H9 (cell line): ENCODE data around the gene ZNF407. TPM values are rescaled to one million over a fixed set of nuclear protein-coding genes. Genes with fewer than 3 reads are reported as not detected.

Experiments used
- DNase-seq: peaks from one replicate; pipeline ENCODE4 v3.0.0-alpha.2; 2017
- H2AFZ ChIP-seq: one replicate; pipeline ENCODE4 v1.6.1; 2013; ENCODE audit warnings: mild to moderate bottlenecking, low read length, control low read depth, moderate library complexity
- H2AK5ac ChIP-seq: 2 replicates; pipeline ENCODE4 v1.6.1; 2013; ENCODE audit warnings: low read length, control low read depth, mixed read lengths; ENCODE audit not compliant: insufficient read length
- H2BK120ac ChIP-seq: one replicate; pipeline ENCODE4 v1.6.1; 2013; ENCODE audit warnings: low read depth, mild to moderate bottlenecking, low read length, control low read depth, inconsistent platforms; ENCODE audit not compliant: poor library complexity, severe bottlenecking
- H2BK12ac ChIP-seq: 2 replicates; pipeline ENCODE4 v1.6.1; 2013; ENCODE audit warnings: low read length, control low read depth, mixed read lengths, low read depth; ENCODE audit not compliant: insufficient read length
- H2BK15ac ChIP-seq: 2 replicates; pipeline ENCODE4 v1.6.1; 2013; ENCODE audit warnings: low read depth, low read length, control low read depth
- H2BK20ac ChIP-seq: one replicate; pipeline ENCODE4 v1.6.1; 2013; ENCODE audit warnings: low read depth, mild to moderate bottlenecking, low read length, control low read depth, inconsistent platforms; ENCODE audit not compliant: poor library complexity, severe bottlenecking
- H2BK5ac ChIP-seq: 2 replicates; pipeline ENCODE4 v1.6.1; 2013; ENCODE audit warnings: low read length, control low read depth, mixed read lengths; ENCODE audit not compliant: insufficient read length
- H3K14ac ChIP-seq: 2 replicates; pipeline ENCODE4 v1.6.1; 2013; ENCODE audit warnings: low read length, control low read depth; ENCODE audit not compliant: insufficient read depth
- H3K18ac ChIP-seq: 2 replicates; pipeline ENCODE4 v1.6.1; 2013; ENCODE audit warnings: low read depth, mild to moderate bottlenecking, mixed read lengths, low read length, control low read depth; ENCODE audit not compliant: insufficient read length
- H3K23ac ChIP-seq: 2 replicates; pipeline ENCODE4 v1.6.1; 2013; ENCODE audit warnings: low read length, control low read depth, mixed read lengths, low read depth; ENCODE audit not compliant: insufficient read length
- H3K23me2 ChIP-seq: 2 replicates; pipeline ENCODE4 v1.6.1; 2013; ENCODE audit warnings: low read depth, mild to moderate bottlenecking, mixed read lengths, low read length, control low read depth; ENCODE audit not compliant: insufficient read length, poor library complexity, severe bottlenecking
- H3K27ac ChIP-seq: 2 replicates; pipeline ENCODE4 v1.5.1; 2013; ENCODE audit warnings: low read length, control low read depth, mixed read lengths, low read depth; ENCODE audit not compliant: insufficient read length
- H3K27me3 ChIP-seq: 2 replicates; pipeline ENCODE4 v1.6.1; 2013; ENCODE audit warnings: low read length, control low read depth, inconsistent platforms; ENCODE audit not compliant: insufficient read depth
- H3K4ac ChIP-seq: 2 replicates; pipeline ENCODE4 v1.6.1; 2013; ENCODE audit warnings: low read depth, mild to moderate bottlenecking, control low read depth, inconsistent platforms, low read length, moderate library complexity
- H3K4me1 ChIP-seq: 2 replicates; pipeline ENCODE4 v1.6.1; 2013; ENCODE audit warnings: low read length, control low read depth, inconsistent platforms; ENCODE audit not compliant: insufficient read depth
- H3K4me2 ChIP-seq: 2 replicates; pipeline ENCODE4 v1.6.1; 2013; ENCODE audit warnings: low read length, control low read depth, mixed read lengths; ENCODE audit not compliant: insufficient read length, insufficient read depth
- H3K56ac ChIP-seq: 2 replicates; pipeline ENCODE4 v1.6.1; 2013; ENCODE audit warnings: low read depth, mild to moderate bottlenecking, mixed read lengths, low read length, control low read depth; ENCODE audit not compliant: insufficient read length
- H3K79me1 ChIP-seq: 2 replicates; pipeline ENCODE4 v1.6.1; 2013; ENCODE audit warnings: low read depth, mild to moderate bottlenecking, moderate library complexity, low read length, control low read depth, inconsistent platforms; ENCODE audit not compliant: insufficient read depth, poor library complexity, severe bottlenecking
- H3K79me2 ChIP-seq: 2 replicates; pipeline ENCODE4 v1.6.1; 2013; ENCODE audit warnings: low read length, control low read depth, inconsistent platforms; ENCODE audit not compliant: insufficient read depth
- H3K9ac ChIP-seq: 2 replicates; pipeline ENCODE4 v1.6.1; 2013; ENCODE audit warnings: low read length, control low read depth, mixed read lengths; ENCODE audit not compliant: insufficient read length; ENCODE audit errors: extremely low read depth
- H3K9me3 ChIP-seq: one replicate; pipeline ENCODE4 v1.6.1; 2013; ENCODE audit warnings: low read depth, low read length, inconsistent platforms; ENCODE audit not compliant: control insufficient read depth
- H3T11ph ChIP-seq: one replicate; pipeline ENCODE4 v1.6.1; 2013; ENCODE audit warnings: mild to moderate bottlenecking, low read length, control low read depth, inconsistent platforms
- H4K20me1 ChIP-seq: one replicate; pipeline ENCODE4 v1.6.1; 2013; ENCODE audit not compliant: control insufficient read depth, insufficient read length, insufficient read depth
- H4K5ac ChIP-seq: 2 replicates; pipeline ENCODE4 v1.6.1; 2013; ENCODE audit warnings: low read depth, mild to moderate bottlenecking, mixed read lengths, low read length, control low read depth; ENCODE audit not compliant: insufficient read length
- H4K8ac ChIP-seq: replicated peaks from 2 replicates; pipeline ENCODE4 v1.6.1; 2013; ENCODE audit warnings: low read length, control low read depth, mixed read lengths, low read depth; ENCODE audit not compliant: insufficient read length
- H4K91ac ChIP-seq: 2 replicates; pipeline ENCODE4 v1.6.1; 2013; ENCODE audit warnings: low read depth, mild to moderate bottlenecking, moderate library complexity, mixed read lengths, low read length, control low read depth; ENCODE audit not compliant: insufficient read length
- H3K27ac Mint-ChIP-seq, 3 experiments: 2 replicates in 2 of 3; 3 replicates in 1 of 3; pipeline ENCODE4 v1.8.0; 2020 to 2021; ENCODE audit warnings: mixed read lengths in 3 of 3, mild to moderate bottlenecking in 1 of 3, moderate library complexity in 1 of 3
- H3K27me3 Mint-ChIP-seq: 2 replicates; pipeline ENCODE4 v1.8.0; 2021; ENCODE audit warnings: low read depth, mild to moderate bottlenecking, moderate library complexity, mixed read lengths
- H3K36me3 Mint-ChIP-seq, 3 experiments: 2 replicates in 2 of 3; 3 replicates in 1 of 3; pipeline ENCODE4 v1.8.0; 2020 to 2021; ENCODE audit warnings: low read depth in 3 of 3, mixed read lengths in 3 of 3; ENCODE audit not compliant: insufficient read depth in 1 of 3
- H3K4me1 Mint-ChIP-seq, 2 experiments: 2 replicates each; pipeline ENCODE4 v1.8.0; 2020; ENCODE audit warnings: mixed read lengths in 2 of 2
- H3K4me3 Mint-ChIP-seq, 2 experiments: 2 replicates in 1 of 2; 3 replicates in 1 of 2; pipeline ENCODE4 v1.8.0; 2020 to 2021; ENCODE audit warnings: mild to moderate bottlenecking in 2 of 2, mixed read lengths in 2 of 2, moderate library complexity in 1 of 2
- H3K9me3 Mint-ChIP-seq, 2 experiments: 2 replicates in 1 of 2; 3 replicates in 1 of 2; pipeline ENCODE4 v1.8.0; 2020; ENCODE audit warnings: mild to moderate bottlenecking in 2 of 2, mixed read lengths in 2 of 2, moderate library complexity in 1 of 2
- CTCF ChIP-seq: fragments of 200-600 bp; sonication (generic); conservative IDR thresholded peaks from 3 replicates; pipeline ENCODE4 v1.8.0; 2021; ENCODE audit warnings: antibody characterized with exemption, mild to moderate bottlenecking
- WGBS: extraction: QIAGEN DNeasy Blood & Tissue Kit; methylation state at CpG from one replicate; pipeline ENCODE4 v1.1.7; 2013; ENCODE audit warnings: missing lambda C conversion rate, low lambda C conversion rate, mixed read lengths; ENCODE audit not compliant: insufficient read length; ENCODE audit errors: extremely low coverage; 5-methylcytosine and 5-hydroxymethylcytosine counted together
- total RNA-seq: library from RNA; stranded (reverse); gene quantifications from 2 replicates; pipeline ENCODE4 v1.2.1, GENCODE V29; 2021

The ZNF407 gene
- total RNA-seq, 1 experiment from 2014 or later = 8.7 TPM

GRCh38 chr18:74789078-74789477, 191.4 kb downstream of the ZNF407 start:
- no peak overlapping the region for H3K23ac ChIP-seq
- no peak overlapping the region for H2BK12ac ChIP-seq
- H2BK20ac ChIP-seq = no peak overlapping the region
- H4K20me1 ChIP-seq = no peaks in the 10 kb centered on the region
- peak overlapping the region; percentile 36; the same call in 1 of the 2 replicates for H3K14ac ChIP-seq
- H3K23me2 ChIP-seq = no peaks in the 10 kb centered on the region
- no peak overlapping the region for H2BK120ac ChIP-seq
- no peak overlapping the region for H3K27ac ChIP-seq
- no peak overlapping the region; the same call in 1 of the 2 replicates for H3K4ac ChIP-seq
- Mint-ChIP-seq H3K9me3 (no peaks in the 10 kb centered on the region), H3K4me1 (peaks cover 9 to 10% of the 10 kb centered on the region in 2 experiments), H3K27me3 (no peaks in the 10 kb centered on the region), H3K4me3 (no peak overlapping the region), H3K36me3 (no peaks in the 10 kb centered on the region), H3K27ac (peak overlapping the region in 1 of 3 experiments; percentile 6; a peak in 3 of 7 replicates)
- no peak overlapping the region for H3K9ac ChIP-seq
- peak overlapping the region; percentile 72 for H4K5ac ChIP-seq
- WGBS = no CpG with 5 or more reads among the region's 8 CpGs
- H2AK5ac ChIP-seq = no peak overlapping the region
- no peak overlapping the region for H4K91ac ChIP-seq
- no peak overlapping the region for H2BK5ac ChIP-seq
- no peak for TF ChIP-seq CTCF
- H3K18ac ChIP-seq = no peak overlapping the region
- H3K79me2 ChIP-seq = no peaks in the 10 kb centered on the region
- H3K79me1 ChIP-seq = no peaks in the 10 kb centered on the region
- H2AFZ ChIP-seq = no peak overlapping the region
- H3T11ph ChIP-seq = no peak overlapping the region
- H3K4me1 ChIP-seq = no peaks in the 10 kb centered on the region
- no peaks in the 10 kb centered on the region for H3K27me3 ChIP-seq
- H2BK15ac ChIP-seq = no peak overlapping the region
- H3K9me3 ChIP-seq = no peaks in the 10 kb centered on the region
- peak overlapping the region; percentile 77 for H4K8ac ChIP-seq
- no peak overlapping the region for H3K56ac ChIP-seq
- no peak for DNase-seq
- no peak overlapping the region for H3K4me2 ChIP-seq
